Uterus (tissue), 2 donors: ENCODE measurements around the gene SPTAN1.

ENCODE experiments used
- POLR2A ChIP-seq, 2 donors: fragments of 450-650 bp; IDR thresholded peaks; one replicate each; pipeline ENCODE4 v1.6.1; 2016; ENCODE audit warnings: antibody characterized with exemption in 2 of 2, mild to moderate bottlenecking in 1 of 2, moderate library complexity in 1 of 2
- TF ChIP-seq, protein P1 (sequence below), 4 experiments: fragments of 200-600 bp in 2 of 4; fragments of 450-650 bp in 2 of 4; sonication (generic) in 2 of 4; IDR thresholded peaks; one replicate each; pipeline ENCODE4 v1.5.1; 2016 to 2019; ENCODE audit warnings: antibody characterized with exemption in 4 of 4, mild to moderate bottlenecking in 2 of 4, moderate library complexity in 1 of 4

DNA sequence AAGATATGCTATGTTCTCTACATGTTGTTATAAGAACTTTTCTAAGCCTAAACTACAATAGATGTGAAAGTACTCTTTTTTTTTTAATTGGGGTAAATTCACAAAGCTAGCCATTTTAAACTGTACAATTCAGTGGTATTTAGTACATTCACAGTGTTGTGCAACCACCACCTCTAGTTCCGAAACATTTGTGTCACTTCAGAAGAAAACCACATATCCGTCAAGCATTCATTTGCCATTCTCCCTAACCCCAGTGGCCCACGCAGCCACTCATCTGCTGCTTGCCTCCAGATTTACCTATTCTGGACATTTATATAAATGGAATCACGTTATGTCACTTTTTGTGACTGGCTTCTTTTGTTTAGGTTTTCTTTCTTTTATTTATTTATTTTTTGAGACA, 43.1 kb downstream of the SPTAN1 start:
- TF ChIP-seq, protein P1, sequence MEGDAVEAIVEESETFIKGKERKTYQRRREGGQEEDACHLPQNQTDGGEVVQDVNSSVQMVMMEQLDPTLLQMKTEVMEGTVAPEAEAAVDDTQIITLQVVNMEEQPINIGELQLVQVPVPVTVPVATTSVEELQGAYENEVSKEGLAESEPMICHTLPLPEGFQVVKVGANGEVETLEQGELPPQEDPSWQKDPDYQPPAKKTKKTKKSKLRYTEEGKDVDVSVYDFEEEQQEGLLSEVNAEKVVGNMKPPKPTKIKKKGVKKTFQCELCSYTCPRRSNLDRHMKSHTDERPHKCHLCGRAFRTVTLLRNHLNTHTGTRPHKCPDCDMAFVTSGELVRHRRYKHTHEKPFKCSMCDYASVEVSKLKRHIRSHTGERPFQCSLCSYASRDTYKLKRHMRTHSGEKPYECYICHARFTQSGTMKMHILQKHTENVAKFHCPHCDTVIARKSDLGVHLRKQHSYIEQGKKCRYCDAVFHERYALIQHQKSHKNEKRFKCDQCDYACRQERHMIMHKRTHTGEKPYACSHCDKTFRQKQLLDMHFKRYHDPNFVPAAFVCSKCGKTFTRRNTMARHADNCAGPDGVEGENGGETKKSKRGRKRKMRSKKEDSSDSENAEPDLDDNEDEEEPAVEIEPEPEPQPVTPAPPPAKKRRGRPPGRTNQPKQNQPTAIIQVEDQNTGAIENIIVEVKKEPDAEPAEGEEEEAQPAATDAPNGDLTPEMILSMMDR (IDR thresholded peaks at IDR 0.05): no peak
- no peak for TF ChIP-seq POLR2A (IDR thresholded peaks at IDR 0.05)
